BLaER1 treated with 17β-estradiol and CSF1 and Interleukin-3, amounts not matched to agents 10 nM and 100 nM (cell line): ENCODE measurements around the gene EXOSC7.

Experiments used
- H3K27ac ChIP-seq, 11 experiments: shearing (Covaris generic); formaldehyde crosslinking; 2 replicates each; pipeline ENCODE4 v1.8.1; 2022
- H3K27me3 ChIP-seq, 11 experiments: shearing (Covaris generic); formaldehyde crosslinking; 2 replicates each; pipeline ENCODE4 v1.8.1; 2022
- H3K36me3 ChIP-seq, 11 experiments: shearing (Covaris generic); formaldehyde crosslinking; 2 replicates each; pipeline ENCODE4 v1.8.1; 2022
- H3K4me1 ChIP-seq, 10 experiments: shearing (Covaris generic); formaldehyde crosslinking; 2 replicates each; pipeline ENCODE4 v1.8.1; 2022
- H3K4me2 ChIP-seq, 11 experiments: shearing (Covaris generic); formaldehyde crosslinking; 2 replicates each; pipeline ENCODE4 v1.8.1; 2022
- H3K4me3 ChIP-seq, 10 experiments: shearing (Covaris generic); formaldehyde crosslinking; 2 replicates each; pipeline ENCODE4 v1.8.1; 2022
- H3K9ac ChIP-seq, 11 experiments: shearing (Covaris generic); formaldehyde crosslinking; 2 replicates each; pipeline ENCODE4 v1.8.1; 2022
- H3K9me3 ChIP-seq, 11 experiments: shearing (Covaris generic); formaldehyde crosslinking; replicated peaks in 1 of 11; 2 replicates each; pipeline ENCODE4 v1.8.1; 2022
- H4K20me1 ChIP-seq, 11 experiments: shearing (Covaris generic); formaldehyde crosslinking; 2 replicates each; pipeline ENCODE4 v1.8.1; 2022
- Cebpa-rat ChIP-seq, 11 experiments: shearing (Covaris generic); IDR thresholded peaks; 2 replicates each; pipeline ENCODE4 v1.8.1; 2022

The EXOSC7 gene

DNA sequence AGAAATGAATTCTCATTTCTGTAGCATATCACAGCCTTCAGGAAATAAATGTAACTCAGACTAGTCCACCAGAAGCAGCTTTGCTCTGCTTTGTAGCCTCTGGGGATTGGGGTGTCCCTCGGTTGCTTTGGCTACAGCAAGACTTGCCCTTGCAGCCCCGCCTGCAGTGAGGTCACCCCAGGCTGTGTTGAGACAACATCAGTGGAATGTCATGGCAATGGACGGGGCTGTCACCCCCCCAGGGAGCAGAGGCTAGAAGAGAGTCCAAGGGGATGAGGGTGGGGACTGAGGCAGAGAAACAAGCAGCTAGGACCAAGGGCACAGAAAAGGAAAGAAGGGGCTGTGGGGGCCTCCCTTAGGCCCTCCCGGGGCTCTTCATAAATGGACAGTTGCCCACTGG lies 50.9 kb downstream of the EXOSC7 start:
- Histone ChIP-seq H3K4me3 (no peak overlapping the region), H3K9ac (no peak overlapping the region), H3K4me2 (0 out of 22 replicates have a peak overlapping the region, but pooled peaks of 1 of the 11 experiments have one; percentile 4), H3K4me1 (peaks cover 0 to 30% (median 0%) of the 10 kb centered on the region in 10 experiments; a peak in 5 of 20 replicates), H3K9me3 (no peaks in the 10 kb centered on the region), H3K36me3 (no peaks in the 10 kb centered on the region), H4K20me1 (peaks cover 0 to 2% (median 0%) of the 10 kb centered on the region in 11 experiments; a peak in 1 of 22 replicates), H3K27ac (no peak overlapping the region), H3K27me3 (no peaks in the 10 kb centered on the region)
- no peak for TF ChIP-seq Cebpa-rat (IDR thresholded peaks at IDR 0.05)

DNA sequence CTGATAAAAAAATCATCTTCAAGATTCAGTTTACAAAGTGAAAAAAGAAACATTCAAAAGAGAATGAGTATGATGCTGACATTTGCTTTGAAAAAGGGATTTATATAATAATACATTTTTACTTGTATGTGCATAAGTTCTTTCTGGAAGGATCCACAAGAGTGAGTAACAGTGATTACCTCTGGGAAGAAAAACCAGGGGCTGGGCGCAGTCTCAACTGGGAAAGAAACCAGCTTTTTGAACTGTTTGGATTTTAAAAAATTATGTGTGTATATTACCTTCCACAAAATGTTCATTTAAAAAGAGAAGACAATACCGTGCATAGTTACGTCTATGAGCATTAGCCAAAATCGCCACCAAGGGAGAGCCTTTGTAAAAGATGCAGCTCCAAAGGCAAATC lies 51.4 kb downstream of the EXOSC7 start:
- H3K9ac ChIP-seq = no peak overlapping the region
- H3K36me3 ChIP-seq = no peaks in the 10 kb centered on the region
- H3K4me2 ChIP-seq = no peak overlapping the region
- peaks cover 0 to 30% (median 0%) of the 10 kb centered on the region in 10 experiments; a peak in 5 of 20 replicates for H3K4me1 ChIP-seq
- no peak overlapping the region for H3K4me3 ChIP-seq
- H3K27me3 ChIP-seq = no peaks in the 10 kb centered on the region
- H3K27ac ChIP-seq = no peak overlapping the region
- no peaks in the 10 kb centered on the region for H3K9me3 ChIP-seq
- no peak for TF ChIP-seq Cebpa-rat (IDR thresholded peaks at IDR 0.05)
- H4K20me1 ChIP-seq = peaks cover 0 to 2% (median 0%) of the 10 kb centered on the region in 11 experiments; a peak in 1 of 22 replicates

GRCh38 chr3:45029216-45029615 lies 53.2 kb downstream of the EXOSC7 start:
- Histone ChIP-seq H3K27me3 (no peaks in the 10 kb centered on the region), H3K9me3 (no peaks in the 10 kb centered on the region)
- no peak for TF ChIP-seq Cebpa-rat (IDR thresholded peaks at IDR 0.05)

DNA sequence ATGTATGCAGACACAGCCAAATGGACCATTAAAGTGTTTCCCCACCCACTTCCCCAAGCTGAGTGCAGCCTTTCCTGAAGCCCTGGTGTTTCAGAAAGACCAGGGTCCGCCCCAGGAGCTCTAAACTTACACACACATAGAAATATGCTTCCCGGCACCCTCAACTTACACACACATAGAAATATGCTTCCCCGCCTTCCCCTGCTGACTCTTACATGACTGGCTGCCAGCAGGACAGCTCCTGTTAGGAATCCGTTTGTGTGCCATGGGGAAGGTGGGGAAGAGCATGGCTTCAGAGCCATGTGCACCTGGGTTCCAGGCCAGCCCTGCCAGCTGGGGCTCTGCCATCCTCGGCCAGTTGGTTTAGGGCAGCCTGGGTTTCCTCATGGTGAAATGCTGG lies 53.6 kb downstream of the EXOSC7 start:
- Histone ChIP-seq H3K9ac (no peak overlapping the region), H3K36me3 (no peaks in the 10 kb centered on the region)

More at GRCh38 chr3:45029216-45029615, 53.2 kb downstream of the EXOSC7 start:
- peaks cover 0 to 46% (median 6%) of the 10 kb centered on the region in 10 experiments; a peak in 13 of 20 replicates for H3K4me1 ChIP-seq
- H4K20me1 ChIP-seq = peaks cover 0 to 2% (median 0%) of the 10 kb centered on the region in 11 experiments; a peak in 1 of 22 replicates
- H3K36me3 ChIP-seq = no peaks in the 10 kb centered on the region
- no peak overlapping the region for H3K27ac ChIP-seq
- H3K4me2 ChIP-seq = peak overlapping the region in 1 of 11 experiments; percentile 14; a peak in 1 of 22 replicates
- H3K4me3 ChIP-seq = no peak overlapping the region
- H3K9ac ChIP-seq = no peak overlapping the region

DNA sequence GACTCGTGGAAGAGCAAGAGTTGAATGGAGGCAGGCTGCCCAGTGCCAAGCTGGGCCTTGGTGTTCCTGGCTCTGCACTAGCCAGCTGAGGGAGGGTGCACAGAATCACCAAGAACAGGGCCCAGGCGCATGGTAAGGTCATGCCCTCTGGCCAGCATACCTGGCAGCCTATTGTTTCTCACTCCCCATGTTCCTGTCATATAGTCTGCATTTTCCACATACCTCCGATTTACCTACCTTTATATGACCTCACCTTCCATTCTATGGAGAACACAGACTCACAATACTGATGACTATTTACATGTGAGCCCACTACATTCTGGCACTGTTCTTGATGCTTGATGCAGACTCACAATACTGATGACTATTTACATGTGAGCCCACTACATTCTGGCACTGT lies 55.5 kb downstream of the EXOSC7 start:
- no peak for TF ChIP-seq Cebpa-rat (IDR thresholded peaks at IDR 0.05)
- 0 out of 22 replicates have a peak, but pooled peaks cover 0 to 5% (median 0%) of the 10 kb centered on the region in 11 experiments for H4K20me1 ChIP-seq
- H3K4me3 ChIP-seq = no peak overlapping the region
- H3K9me3 ChIP-seq = no peaks in the 10 kb centered on the region
- H3K27ac ChIP-seq = no peak overlapping the region
- no peak overlapping the region for H3K4me2 ChIP-seq
- H3K27me3 ChIP-seq = peaks cover 0 to 15% (median 13%) of the 10 kb centered on the region in 11 experiments; a peak in 20 of 22 replicates
- H3K36me3 ChIP-seq = no peaks in the 10 kb centered on the region
- peaks cover 13 to 48% (median 20%) of the 10 kb centered on the region in 10 experiments for H3K4me1 ChIP-seq
- no peak overlapping the region for H3K9ac ChIP-seq

More for the DNA sequence above, 53.6 kb downstream of the EXOSC7 start:
- Histone ChIP-seq H3K4me3 (no peak overlapping the region), H3K27ac (no peak overlapping the region), H4K20me1 (peaks cover 0 to 3% (median 0%) of the 10 kb centered on the region in 11 experiments; a peak in 1 of 22 replicates), H3K27me3 (no peaks in the 10 kb centered on the region), H3K4me1 (peaks cover 3 to 46% (median 10%) of the 10 kb centered on the region in 10 experiments), H3K4me2 (peak overlapping the region in 1 of 11 experiments; percentile 14; a peak in 1 of 22 replicates), H3K9me3 (no peaks in the 10 kb centered on the region)
- no peak for TF ChIP-seq Cebpa-rat (IDR thresholded peaks at IDR 0.05)

DNA sequence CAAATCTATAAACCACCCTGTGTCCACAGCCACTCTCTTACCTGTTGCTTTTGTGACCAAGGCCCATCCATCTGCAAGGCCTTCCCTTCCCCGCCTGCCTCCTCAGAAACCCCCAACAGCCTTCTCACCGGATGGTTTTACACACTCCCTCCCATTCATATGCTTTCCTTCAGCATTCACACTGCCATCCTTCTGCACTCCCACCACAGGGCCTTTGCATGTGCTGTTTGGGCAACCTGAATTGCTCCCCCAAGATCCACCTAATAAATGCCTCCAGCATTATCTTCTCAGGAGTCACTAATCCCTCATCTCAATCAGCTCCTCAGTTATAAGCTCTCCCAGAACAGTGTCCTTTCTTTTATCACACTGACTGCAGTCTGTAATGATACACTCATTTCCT lies 56.1 kb downstream of the EXOSC7 start:
- H3K27me3 ChIP-seq = peaks cover 0 to 21% (median 19%) of the 10 kb centered on the region in 11 experiments; a peak in 20 of 22 replicates
- H3K4me3 ChIP-seq = no peak overlapping the region
- H3K27ac ChIP-seq = no peak overlapping the region
- no peaks in the 10 kb centered on the region for H3K36me3 ChIP-seq
- no peak overlapping the region for H3K9ac ChIP-seq
- H4K20me1 ChIP-seq = 0 out of 22 replicates have a peak, but pooled peaks cover 0 to 5% (median 0%) of the 10 kb centered on the region in 11 experiments
- H3K4me2 ChIP-seq = no peak overlapping the region
- no peaks in the 10 kb centered on the region for H3K9me3 ChIP-seq
- TF ChIP-seq Cebpa-rat (IDR thresholded peaks at IDR 0.05) = no peak
- H3K4me1 ChIP-seq = peaks cover 13 to 54% (median 19%) of the 10 kb centered on the region in 10 experiments

- Histone ChIP-seq H3K4me2 (peak overlapping the region in 4 of 11 experiments; percentile 84 to 92 (median 88); a peak in 8 of 22 replicates), H3K27me3 (peaks cover 0 to 23% (median 21%) of the 10 kb centered on the region in 11 experiments; a peak in 20 of 22 replicates), H3K9me3 (no peaks in the 10 kb centered on the region), H3K27ac (peak overlapping the region in 3 of 11 experiments; percentile 75 to 79 (median 76); a peak in 5 of 22 replicates), H4K20me1 (0 out of 22 replicates have a peak, but pooled peaks cover 0 to 5% (median 0%) of the 10 kb centered on the region in 11 experiments), H3K4me1 (peaks cover 13 to 59% (median 19%) of the 10 kb centered on the region in 10 experiments), H3K36me3 (no peaks in the 10 kb centered on the region), H3K4me3 (no peak overlapping the region; a peak in 1 of 20 replicates), H3K9ac (peak overlapping the region in 2 of 11 experiments; percentile 6 to 13; a peak in 1 of 22 replicates)
- no peak for TF ChIP-seq Cebpa-rat (IDR thresholded peaks at IDR 0.05)
These were observed 57.7 kb downstream of the EXOSC7 start for GRCh38 chr3:45033791-45034190.

DNA sequence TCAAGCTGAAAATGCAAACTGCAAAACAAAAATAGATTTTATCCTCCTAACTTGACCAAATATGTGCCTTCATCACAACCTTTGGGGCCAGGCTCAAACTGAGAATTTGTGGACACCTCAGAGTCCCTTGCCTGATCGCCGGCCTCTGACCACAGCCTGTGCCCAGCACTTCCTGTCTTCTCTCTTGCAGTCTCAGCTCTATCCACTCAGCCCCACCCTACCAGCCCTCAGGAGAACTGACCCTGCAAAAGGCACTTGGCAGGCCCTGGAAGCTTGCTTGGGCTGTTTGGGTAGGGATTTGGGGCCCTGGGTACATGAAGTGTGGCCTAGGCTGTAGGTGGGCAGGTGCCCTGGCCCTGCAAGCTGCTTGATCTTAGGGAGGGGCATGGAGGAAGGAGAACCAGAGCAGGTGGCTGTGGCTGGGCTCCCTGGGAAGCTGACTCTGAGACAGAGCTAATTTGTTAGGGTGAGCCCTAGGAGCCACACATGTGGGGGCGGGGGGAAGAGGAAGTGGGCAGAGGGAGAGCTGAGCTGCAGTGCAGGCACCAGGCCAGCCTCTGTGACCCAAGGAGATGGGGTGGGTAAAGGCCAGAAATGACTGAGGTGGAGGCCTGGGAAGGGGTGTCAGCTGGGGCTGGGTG lies 58.7 kb downstream of the EXOSC7 start:
- peak overlapping the region in 5 of 11 experiments; percentile 46 to 79 (median 75); a peak in 10 of 22 replicates for H3K27ac ChIP-seq
- 0 out of 22 replicates have a peak, but pooled peaks cover 0 to 5% (median 0%) of the 10 kb centered on the region in 11 experiments for H4K20me1 ChIP-seq
- H3K9ac ChIP-seq = peak overlapping the region in 6 of 11 experiments; percentile 18 to 73 (median 56); a peak in 8 of 22 replicates
- peak overlapping the region in 3 of 10 experiments; percentile 17 to 46 (median 38); a peak in 6 of 20 replicates for H3K4me3 ChIP-seq
- H3K36me3 ChIP-seq = no peaks in the 10 kb centered on the region
- peaks cover 13 to 52% (median 19%) of the 10 kb centered on the region in 10 experiments for H3K4me1 ChIP-seq
- H3K9me3 ChIP-seq = no peaks in the 10 kb centered on the region
- no peak for TF ChIP-seq Cebpa-rat (IDR thresholded peaks at IDR 0.05)
- peak overlapping the region; percentile 60 to 92 (median 80) for H3K4me2 ChIP-seq
- H3K27me3 ChIP-seq = peaks cover 0 to 23% (median 21%) of the 10 kb centered on the region in 11 experiments; a peak in 20 of 22 replicates
